Sigmoid colon (tissue), 7 donors: ENCODE results near the gene CYP2S1. TPM values are rescaled to one million over a fixed set of nuclear protein-coding genes. Genes with fewer than 3 reads are reported as not detected.
"Not testable (repeated sequence)": the region's sequence is repeated elsewhere in the genome, so short reads cannot be mapped to it uniquely, and the experiment has no call there.

Source experiments
- DNase-seq: peaks from one replicate; pipeline ENCODE4 v3.0.0-alpha.2; 2019
- H3K27ac ChIP-seq, 4 donors: fragments of 200-600 bp; sonication (generic); one replicate each; pipeline ENCODE4 v1.5.1; 2016 to 2019; ENCODE audit warnings: mild to moderate bottlenecking in 1 of 4
- H3K27me3 ChIP-seq, 3 donors: fragments of 200-600 bp; sonication (generic); one replicate each; pipeline ENCODE4 v1.5.1; 2019; ENCODE audit warnings: mild to moderate bottlenecking in 1 of 3
- H3K36me3 ChIP-seq, 4 donors: fragments of 200-600 bp; sonication (generic); one replicate each; pipeline ENCODE4 v1.5.1; 2016 to 2019
- H3K4me1 ChIP-seq, 4 donors: fragments of 200-600 bp; sonication (generic); one replicate each; pipeline ENCODE4 v1.5.1; 2017 to 2019
- H3K4me3 ChIP-seq, 4 donors: fragments of 200-600 bp; sonication (generic); one replicate each; pipeline ENCODE4 v1.5.1; 2017 to 2019; ENCODE audit warnings: mild to moderate bottlenecking in 2 of 4, moderate library complexity in 1 of 4
- H3K9me3 ChIP-seq, 4 donors: fragments of 200-600 bp in 3 of 4; sonication (generic) in 3 of 4; one replicate each; pipeline versions ENCODE4 v1.5.1 to v1.6.1; 2013 to 2019
- EP300 ChIP-seq, 4 donors: sonication (generic); formaldehyde crosslinking; IDR thresholded peaks; one replicate each; pipeline ENCODE4 v1.6.1; 2017; ENCODE audit warnings: antibody characterized with exemption in 4 of 4
- POLR2A ChIP-seq, 2 donors: fragments of 450-650 bp; IDR thresholded peaks; one replicate each; pipeline ENCODE4 v1.6.1; 2016; ENCODE audit warnings: antibody characterized with exemption in 2 of 2, mild to moderate bottlenecking in 2 of 2, moderate library complexity in 2 of 2
- POLR2AphosphoS5 ChIP-seq, 4 donors: sonication (generic); formaldehyde crosslinking; IDR thresholded peaks; one replicate each; pipeline ENCODE4 v1.6.1; 2017; ENCODE audit warnings: antibody characterized with exemption in 4 of 4
- WGBS, 2 donors: extraction: QIAGEN DNeasy Blood & Tissue Kit; methylation state at CpG; one replicate each; pipeline ENCODE4 v1.1.7; 2013; 5-methylcytosine and 5-hydroxymethylcytosine counted together
- intact Hi-C: fragments of 100-400 bp; cut with DNase I; formaldehyde crosslinking; loops from one replicate; pipeline ENCODE4 v1.15.1; 2023
- polyA plus RNA-seq, 3 donors: library from polyadenylated mRNA; stranded (reverse); fragments of 200-250 nt; gene quantifications; one replicate each; pipeline ENCODE4 v1.2.3, GENCODE V29; 2013
- total RNA-seq, 4 donors: library from RNA; depleted of rRNA; stranded (reverse); fragments of >200 nt; gene quantifications; one replicate each; pipeline ENCODE4 v1.1.0, GENCODE V29; 2016
- TF ChIP-seq, protein P1 (sequence below), 4 experiments: fragments of 450-650 bp in 3 of 4; fragments of 200-600 bp in 1 of 4; IDR thresholded peaks; one replicate each; pipeline ENCODE4 v1.5.1; 2016 to 2019; ENCODE audit warnings: antibody characterized with exemption in 4 of 4, mild to moderate bottlenecking in 3 of 4, moderate library complexity in 2 of 4
- donor health status: healthy with polysubstance abuse.
- donor health status: Bipolar disorder and iron deficiency.
- donor health status: healthy.

The CYP2S1 gene
- total and polyA plus RNA-seq, 7 donors: 0.41 to 18.6 (median 1.4) TPM

DNA sequence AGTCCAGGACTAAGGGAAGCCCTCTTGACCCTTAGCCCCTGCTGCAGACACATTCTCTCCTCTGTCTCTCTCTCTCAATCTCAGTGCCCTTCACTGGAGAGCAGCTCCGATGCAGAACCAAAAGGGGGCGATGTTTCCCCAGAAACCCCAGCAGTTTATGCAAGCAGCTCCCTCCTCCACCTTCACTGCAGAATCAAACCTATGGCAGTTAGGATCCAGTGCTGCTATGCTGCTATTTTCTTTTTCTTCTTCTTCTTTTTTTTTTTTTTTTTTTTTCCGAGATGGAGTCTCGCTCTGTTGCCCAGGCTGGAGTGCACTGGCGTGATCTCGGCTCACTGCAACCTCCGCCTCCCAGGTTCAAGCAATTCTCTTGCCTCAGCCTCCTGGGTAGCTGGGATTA, 11.3 kb downstream of the CYP2S1 start:
- not testable (repeated sequence) for H3K36me3 ChIP-seq, H3K4me1 ChIP-seq, H3K4me3 ChIP-seq, H3K9me3 ChIP-seq, H3K27me3 ChIP-seq, H3K27ac ChIP-seq
- peak in 2 of 4 donors; percentile 22 to 39 for TF ChIP-seq POLR2AphosphoS5 (IDR thresholded peaks at IDR 0.05)
- TF ChIP-seq, protein P1, sequence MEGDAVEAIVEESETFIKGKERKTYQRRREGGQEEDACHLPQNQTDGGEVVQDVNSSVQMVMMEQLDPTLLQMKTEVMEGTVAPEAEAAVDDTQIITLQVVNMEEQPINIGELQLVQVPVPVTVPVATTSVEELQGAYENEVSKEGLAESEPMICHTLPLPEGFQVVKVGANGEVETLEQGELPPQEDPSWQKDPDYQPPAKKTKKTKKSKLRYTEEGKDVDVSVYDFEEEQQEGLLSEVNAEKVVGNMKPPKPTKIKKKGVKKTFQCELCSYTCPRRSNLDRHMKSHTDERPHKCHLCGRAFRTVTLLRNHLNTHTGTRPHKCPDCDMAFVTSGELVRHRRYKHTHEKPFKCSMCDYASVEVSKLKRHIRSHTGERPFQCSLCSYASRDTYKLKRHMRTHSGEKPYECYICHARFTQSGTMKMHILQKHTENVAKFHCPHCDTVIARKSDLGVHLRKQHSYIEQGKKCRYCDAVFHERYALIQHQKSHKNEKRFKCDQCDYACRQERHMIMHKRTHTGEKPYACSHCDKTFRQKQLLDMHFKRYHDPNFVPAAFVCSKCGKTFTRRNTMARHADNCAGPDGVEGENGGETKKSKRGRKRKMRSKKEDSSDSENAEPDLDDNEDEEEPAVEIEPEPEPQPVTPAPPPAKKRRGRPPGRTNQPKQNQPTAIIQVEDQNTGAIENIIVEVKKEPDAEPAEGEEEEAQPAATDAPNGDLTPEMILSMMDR (IDR thresholded peaks at IDR 0.05): peak; percentile 73 to 95 (median 92)
- 44% methylated on average over 4 to 7 of the region's 7 CpGs for WGBS, 2 donors
- intact Hi-C loops: loop anchor here (1.0 kb wide), 3 partner anchors 14 to 104 kb away; no protein-coding TSS in a partner anchor
- peak; percentile 91 for DNase-seq

DNA sequence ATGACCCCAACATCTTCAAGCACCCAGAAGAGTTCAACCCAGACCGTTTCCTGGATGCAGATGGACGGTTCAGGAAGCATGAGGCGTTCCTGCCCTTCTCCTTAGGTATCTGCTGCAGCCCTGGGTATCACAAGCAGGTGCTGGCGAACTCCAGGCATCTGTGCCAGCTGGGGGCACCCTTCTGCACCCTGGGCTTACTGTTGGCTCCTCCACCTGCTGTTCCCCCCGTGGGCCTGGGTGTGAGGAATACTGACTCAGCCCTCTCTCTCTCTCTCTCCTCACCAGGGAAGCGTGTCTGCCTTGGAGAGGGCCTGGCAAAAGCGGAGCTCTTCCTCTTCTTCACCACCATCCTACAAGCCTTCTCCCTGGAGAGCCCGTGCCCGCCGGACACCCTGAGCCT, 13.0 kb downstream of the CYP2S1 start:
- peak overlapping the region in 1 of 4 donors; percentile 3 for H3K27ac ChIP-seq
- H3K4me1 ChIP-seq: peaks cover 0 to 7% (median 0%) of the 10 kb centered on the region in 4 donors
- H3K36me3 ChIP-seq: no peaks in the 10 kb centered on the region
- no peaks in the 10 kb centered on the region for H3K9me3 ChIP-seq
- H3K27me3 ChIP-seq: no peaks in the 10 kb centered on the region
- TF ChIP-seq EP300 (IDR thresholded peaks at IDR 0.05): no peak
- TF ChIP-seq POLR2A (IDR thresholded peaks at IDR 0.05): no peak
- no peak overlapping the region for H3K4me3 ChIP-seq
- no peak for DNase-seq
- WGBS, 2 donors: 78 to 80% methylated on average over 10 of the region's 10 CpGs
- intact Hi-C loops: no loop called here

DNA sequence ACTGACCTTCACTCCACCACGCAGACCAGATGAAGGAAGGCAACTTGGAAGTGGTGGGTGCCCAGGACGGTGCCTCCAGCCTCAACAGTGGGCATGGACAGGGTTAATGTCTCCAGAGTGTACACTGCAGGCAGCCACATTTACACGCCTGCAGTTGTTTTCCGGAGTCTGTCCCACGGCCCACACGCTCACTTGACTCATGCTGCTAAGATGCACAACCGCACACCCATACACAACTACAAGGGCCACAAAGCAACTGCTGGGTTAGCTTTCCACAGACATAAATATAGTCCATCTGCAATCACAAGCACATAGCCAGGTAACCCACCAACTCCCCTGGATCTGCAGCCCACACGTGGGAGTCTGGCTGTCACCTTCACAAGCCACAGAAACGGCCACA, 13.4 kb downstream of the CYP2S1 start:
- H3K4me3 ChIP-seq: no peak overlapping the region
- no peak for DNase-seq
- H3K4me1 ChIP-seq: peaks cover 0 to 7% (median 0%) of the 10 kb centered on the region in 4 donors
- H3K27ac ChIP-seq: peak overlapping the region in 3 of 4 donors; percentile 3 to 55 (median 53)
- H3K36me3 ChIP-seq: no peaks in the 10 kb centered on the region
- TF ChIP-seq, protein P1 (IDR thresholded peaks at IDR 0.05): no peak
- no peak for TF ChIP-seq EP300 (IDR thresholded peaks at IDR 0.05)
- no peak for TF ChIP-seq POLR2A (IDR thresholded peaks at IDR 0.05)
- TF ChIP-seq POLR2AphosphoS5 (IDR thresholded peaks at IDR 0.05): no peak
- intact Hi-C loops: no loop called here
- no peaks in the 10 kb centered on the region for H3K27me3 ChIP-seq
- 77 to 85% methylated on average over 9 of the region's 9 CpGs for WGBS, 2 donors
- no peaks in the 10 kb centered on the region for H3K9me3 ChIP-seq

DNA sequence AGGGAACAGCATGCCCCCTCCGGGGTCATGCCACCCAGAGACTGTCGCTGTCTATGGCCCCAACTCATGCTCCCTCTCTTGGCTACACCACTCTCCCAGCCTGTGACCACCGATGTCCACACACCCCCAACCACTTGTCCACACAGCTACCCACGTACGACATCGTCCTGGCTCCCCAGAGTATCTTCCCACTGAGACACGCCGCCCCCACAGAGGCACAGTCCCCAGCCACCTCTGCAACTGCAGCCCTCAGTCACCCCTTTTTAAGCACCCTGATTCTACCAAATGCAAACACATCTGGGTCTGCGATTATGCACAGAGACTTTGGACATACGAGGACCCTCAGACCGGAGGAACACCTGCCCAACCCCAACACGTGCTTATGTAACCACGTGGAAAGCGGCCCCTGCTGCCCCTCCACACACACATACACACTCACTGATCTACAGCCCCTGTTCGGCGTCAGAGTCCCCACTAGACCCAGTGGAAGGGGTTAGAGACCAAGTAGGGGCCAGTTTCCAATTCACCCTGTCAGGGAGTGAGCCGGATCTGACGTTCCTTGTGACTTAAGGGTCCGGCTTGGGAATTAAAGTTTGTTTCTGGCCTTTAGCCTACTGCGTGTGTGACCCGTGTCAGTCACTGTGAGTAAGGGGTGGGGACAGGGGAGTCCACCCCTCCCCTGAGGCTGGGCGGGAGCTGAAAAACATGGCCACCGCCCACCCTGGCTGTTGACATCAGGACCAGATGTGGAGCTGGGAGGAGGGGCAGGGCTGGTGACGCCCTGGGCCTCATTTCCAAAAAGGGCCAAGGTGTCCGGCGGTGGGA, 14.1 kb downstream of the CYP2S1 start:
- no peaks in the 10 kb centered on the region for H3K9me3 ChIP-seq
- H3K27ac ChIP-seq: peak overlapping the region; percentile 46 to 59 (median 54)
- no peak for TF ChIP-seq EP300 (IDR thresholded peaks at IDR 0.05)
- TF ChIP-seq, protein P1 (IDR thresholded peaks at IDR 0.05): no peak
- no peak for TF ChIP-seq POLR2A (IDR thresholded peaks at IDR 0.05)
- TF ChIP-seq POLR2AphosphoS5 (IDR thresholded peaks at IDR 0.05): peak in 3 of 4 donors; percentile 16 to 29 (median 25)
- H3K27me3 ChIP-seq: no peaks in the 10 kb centered on the region
- peaks cover 0 to 7% (median 0%) of the 10 kb centered on the region in 4 donors for H3K4me1 ChIP-seq
- 71 to 73% methylated on average over 26 of the region's 26 CpGs for WGBS, 2 donors
- DNase-seq: peak; percentile 90
- no peaks in the 10 kb centered on the region for H3K36me3 ChIP-seq
- intact Hi-C loops: no loop called here
- H3K4me3 ChIP-seq: peak overlapping the region in 1 of 4 donors; percentile 5

DNA sequence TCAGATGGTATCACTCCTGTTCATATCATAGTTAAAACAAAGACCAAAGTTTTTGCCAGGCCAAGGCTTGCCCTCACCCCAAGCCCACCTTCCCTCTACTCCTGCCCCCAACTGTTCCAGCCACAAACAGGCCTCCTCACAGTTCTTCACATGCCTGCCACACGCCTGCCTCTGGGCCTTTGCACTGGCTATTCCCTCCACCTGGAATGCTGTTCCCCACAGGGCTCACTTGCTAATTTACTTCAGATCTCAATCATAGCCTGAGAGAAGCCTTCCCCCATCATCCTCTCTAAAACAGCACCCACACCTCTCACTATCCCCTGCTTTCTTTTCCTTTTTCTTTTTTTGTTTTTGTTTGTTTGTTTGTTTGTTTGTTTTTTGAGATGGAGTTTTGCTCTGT, 21.1 kb downstream of the CYP2S1 start:
- 92 to 95% methylated on average over 1 of the region's 1 CpG for WGBS, 2 donors
- DNase-seq: no peak
- Histone ChIP-seq H3K4me1 (peaks cover 0 to 13% (median 9%) of the 10 kb centered on the region in 4 donors), H3K27ac (no peak overlapping the region), H3K36me3 (no peaks in the 10 kb centered on the region), H3K9me3 (no peaks in the 10 kb centered on the region), H3K27me3 (no peaks in the 10 kb centered on the region), H3K4me3 (no peak overlapping the region)
- intact Hi-C loops: no loop called here
- TF ChIP-seq EP300 (IDR thresholded peaks at IDR 0.05): no peak
- TF ChIP-seq POLR2AphosphoS5 (IDR thresholded peaks at IDR 0.05): no peak
- TF ChIP-seq, protein P1 (IDR thresholded peaks at IDR 0.05): no peak
- TF ChIP-seq POLR2A (IDR thresholded peaks at IDR 0.05): no peak
